Cardiac muscle cell (in vitro differentiated cells and primary cell): Measurements from ENCODE around the gene MROH7. TPM values are rescaled to one million over a fixed set of nuclear protein-coding genes. Genes with fewer than 3 reads are reported as not detected.

Experiments
- DNase-seq, 2 donors: peaks; one replicate each; pipeline versions ENCODE4 v3.0.0 to v3.0.0-alpha.2; 2010 to 2017; ENCODE audit warnings: low read depth in 1 of 2, low spot score in 1 of 2
- H3K27ac ChIP-seq: fragments of 200-600 bp; sonication (generic); 2 replicates; pipeline ENCODE4 v1.5.1; 2016
- H3K27me3 ChIP-seq: fragments of 200-600 bp; sonication (generic); 2 replicates; pipeline ENCODE4 v1.6.0; 2016; ENCODE audit warnings: control low read depth
- H3K36me3 ChIP-seq: fragments of 200-600 bp; sonication (generic); 2 replicates; pipeline ENCODE4 v1.5.1; 2016; ENCODE audit warnings: control low read depth
- H3K4me1 ChIP-seq: fragments of 200-600 bp; sonication (generic); 2 replicates; pipeline ENCODE4 v1.8.1; 2017; ENCODE audit warnings: low read depth, mild to moderate bottlenecking, mixed run types
- H3K4me3 ChIP-seq: fragments of 200-600 bp; sonication (generic); 2 replicates; pipeline ENCODE4 v1.5.1; 2016; ENCODE audit warnings: mild to moderate bottlenecking
- H3K9me3 ChIP-seq: fragments of 200-600 bp; sonication (generic); 2 replicates; pipeline ENCODE4 v1.5.1; 2017; ENCODE audit warnings: low read depth, mild to moderate bottlenecking, control low read depth
- polyA plus RNA-seq: library from polyadenylated mRNA; unstranded; fragments of >200 nt; fragmentation: Nextera tagmentation; extraction: Ambion mirVana; gene quantifications from 2 replicates; pipeline ENCODE4 v1.2.1, GENCODE V29; 2016
- total RNA-seq: library from RNA; depleted of rRNA; stranded (reverse); fragments of >200 nt; gene quantifications from 2 replicates; pipeline ENCODE4 v1.2.3, GENCODE V29; 2016
- TF ChIP-seq, protein P1 (sequence below): IDR thresholded peaks from 2 replicates; pipeline ENCODE4 v1.5.1; 2012; ENCODE audit warnings: low read depth, mild to moderate bottlenecking, low read length

Gene MROH7
- total and polyA plus RNA-seq, 2 experiments from 2014 or later: 7.0 to 22.4 TPM

DNA sequence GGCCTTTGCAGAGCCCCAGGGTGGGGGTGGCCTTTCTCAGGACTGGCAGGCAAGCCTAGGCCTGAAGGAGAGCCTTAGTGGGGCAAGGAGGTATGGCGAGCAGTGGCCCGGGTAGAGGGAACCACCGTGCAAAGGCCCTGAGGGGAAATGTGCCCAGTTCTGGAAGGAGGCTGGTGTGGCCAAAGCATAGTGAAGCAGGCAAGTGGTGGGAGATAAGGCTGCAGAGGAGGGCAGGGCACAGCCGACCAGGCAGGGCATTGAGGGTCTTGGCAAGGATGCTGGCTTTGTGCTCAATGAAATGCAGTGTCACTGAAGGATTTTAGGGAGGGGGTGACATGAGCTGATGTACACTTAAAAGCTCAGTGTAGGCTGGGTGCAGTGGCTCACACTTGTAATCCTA, 22.8 kb downstream of the MROH7 start:
- TF ChIP-seq, protein P1, sequence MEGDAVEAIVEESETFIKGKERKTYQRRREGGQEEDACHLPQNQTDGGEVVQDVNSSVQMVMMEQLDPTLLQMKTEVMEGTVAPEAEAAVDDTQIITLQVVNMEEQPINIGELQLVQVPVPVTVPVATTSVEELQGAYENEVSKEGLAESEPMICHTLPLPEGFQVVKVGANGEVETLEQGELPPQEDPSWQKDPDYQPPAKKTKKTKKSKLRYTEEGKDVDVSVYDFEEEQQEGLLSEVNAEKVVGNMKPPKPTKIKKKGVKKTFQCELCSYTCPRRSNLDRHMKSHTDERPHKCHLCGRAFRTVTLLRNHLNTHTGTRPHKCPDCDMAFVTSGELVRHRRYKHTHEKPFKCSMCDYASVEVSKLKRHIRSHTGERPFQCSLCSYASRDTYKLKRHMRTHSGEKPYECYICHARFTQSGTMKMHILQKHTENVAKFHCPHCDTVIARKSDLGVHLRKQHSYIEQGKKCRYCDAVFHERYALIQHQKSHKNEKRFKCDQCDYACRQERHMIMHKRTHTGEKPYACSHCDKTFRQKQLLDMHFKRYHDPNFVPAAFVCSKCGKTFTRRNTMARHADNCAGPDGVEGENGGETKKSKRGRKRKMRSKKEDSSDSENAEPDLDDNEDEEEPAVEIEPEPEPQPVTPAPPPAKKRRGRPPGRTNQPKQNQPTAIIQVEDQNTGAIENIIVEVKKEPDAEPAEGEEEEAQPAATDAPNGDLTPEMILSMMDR: no peak
- Histone ChIP-seq H3K36me3 (no peaks in the 10 kb centered on the region), H3K9me3 (no peaks in the 10 kb centered on the region), H3K4me1 (no peaks in the 10 kb centered on the region), H3K27me3 (no peaks in the 10 kb centered on the region), H3K4me3 (no peak overlapping the region), H3K27ac (no peak overlapping the region)
- DNase-seq: no peak

DNA sequence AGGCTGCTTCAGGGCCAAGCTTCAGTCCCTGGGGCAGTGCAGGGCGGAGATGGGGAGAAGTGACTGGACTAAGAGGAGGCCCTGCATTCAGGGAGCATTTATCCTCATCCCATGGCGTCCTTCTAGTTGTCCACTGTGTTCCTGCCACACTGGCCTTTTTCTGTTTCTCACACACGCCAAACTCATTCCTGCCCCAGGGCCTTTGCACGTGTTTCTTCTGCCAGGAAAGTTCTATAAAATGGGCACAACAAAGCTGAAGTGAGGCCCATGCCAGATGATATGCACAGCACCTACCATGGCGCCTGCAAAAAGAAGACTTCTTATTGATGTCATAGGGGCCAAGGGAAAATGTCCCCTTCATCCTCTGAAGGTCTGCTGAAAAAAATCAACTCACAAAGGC, 24.3 kb downstream of the MROH7 start:
- DNase-seq: no peak
- TF ChIP-seq, protein P1: no peak
- H3K27ac ChIP-seq: no peak overlapping the region
- H3K9me3 ChIP-seq: no peaks in the 10 kb centered on the region
- H3K36me3 ChIP-seq: no peaks in the 10 kb centered on the region
- no peaks in the 10 kb centered on the region for H3K27me3 ChIP-seq
- no peaks in the 10 kb centered on the region for H3K4me1 ChIP-seq
- no peak overlapping the region for H3K4me3 ChIP-seq

DNA sequence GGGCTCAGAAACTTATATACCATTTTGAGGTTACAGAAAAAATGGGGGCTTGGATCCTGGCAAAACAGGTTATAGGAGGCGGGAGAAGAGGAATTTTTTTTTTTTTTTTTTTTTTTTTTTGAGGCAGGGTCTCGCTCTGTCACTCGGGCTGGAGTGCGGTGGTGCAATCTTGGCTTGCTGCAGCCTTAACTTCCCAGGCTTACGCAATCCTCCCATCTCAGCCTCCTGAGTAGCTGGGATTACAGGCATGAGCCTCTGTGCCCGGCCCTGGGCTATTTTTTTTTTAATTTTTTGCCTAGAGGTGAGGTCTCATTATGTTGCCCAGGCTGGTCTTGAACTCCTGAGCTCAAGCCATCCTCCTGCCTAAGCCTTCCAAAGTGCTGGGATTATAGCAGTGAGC, 24.7 kb downstream of the MROH7 start:
- H3K4me3 ChIP-seq: no peak overlapping the region
- no peak overlapping the region for H3K27ac ChIP-seq
- TF ChIP-seq, protein P1: no peak
- no peaks in the 10 kb centered on the region for H3K4me1 ChIP-seq
- no peaks in the 10 kb centered on the region for H3K27me3 ChIP-seq
- no peaks in the 10 kb centered on the region for H3K9me3 ChIP-seq
- H3K36me3 ChIP-seq: no peaks in the 10 kb centered on the region
- no peak for DNase-seq

DNA sequence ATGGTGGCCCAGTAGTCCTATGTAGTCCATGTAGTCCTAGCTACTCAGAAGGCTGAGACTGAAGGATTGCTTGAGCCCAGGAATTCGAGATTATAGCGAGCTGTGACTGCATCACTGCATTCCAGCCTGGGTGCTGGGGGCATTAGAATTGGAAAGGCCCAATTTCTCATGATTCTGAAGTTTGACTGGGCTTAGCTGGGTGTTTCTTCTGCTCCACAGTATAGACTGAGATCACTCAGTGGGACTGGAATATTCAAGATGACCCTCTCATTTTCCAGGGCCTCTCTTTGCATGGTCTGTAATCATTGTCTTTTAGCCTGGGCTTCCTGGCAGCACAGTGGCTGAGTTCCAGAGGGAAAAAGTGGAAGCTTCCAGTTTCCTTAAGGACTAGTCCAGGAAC, 26.2 kb downstream of the MROH7 start:
- H3K27ac ChIP-seq: no peak overlapping the region
- no peaks in the 10 kb centered on the region for H3K4me1 ChIP-seq
- H3K36me3 ChIP-seq: no peaks in the 10 kb centered on the region
- DNase-seq: no peak
- H3K27me3 ChIP-seq: no peaks in the 10 kb centered on the region
- TF ChIP-seq, protein P1: no peak
- no peaks in the 10 kb centered on the region for H3K9me3 ChIP-seq
- no peak overlapping the region for H3K4me3 ChIP-seq

DNA sequence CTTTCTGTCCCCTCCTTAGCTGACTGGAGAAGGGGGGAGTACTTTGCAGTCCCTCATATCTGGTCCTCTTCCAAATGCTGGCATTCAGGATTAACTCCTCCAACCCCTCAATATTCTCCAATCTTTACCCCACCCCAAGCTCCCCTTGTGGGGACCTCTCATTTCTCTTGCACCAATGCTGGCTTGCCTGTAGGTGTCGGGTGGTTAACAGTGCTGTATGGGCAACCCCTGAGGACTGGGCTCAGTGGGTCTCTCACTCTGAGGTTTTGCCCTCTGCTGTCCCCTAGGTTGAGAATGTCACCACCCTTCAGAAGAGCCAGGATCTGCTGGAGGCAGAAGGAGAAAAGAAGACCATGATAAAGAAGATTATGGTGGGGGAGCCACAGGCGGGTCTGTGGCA, 27.0 kb downstream of the MROH7 start:
- no peak for DNase-seq
- H3K9me3 ChIP-seq: no peaks in the 10 kb centered on the region
- H3K4me1 ChIP-seq: no peaks in the 10 kb centered on the region
- no peaks in the 10 kb centered on the region for H3K27me3 ChIP-seq
- no peak overlapping the region for H3K27ac ChIP-seq
- no peak overlapping the region for H3K4me3 ChIP-seq
- TF ChIP-seq, protein P1: no peak
- H3K36me3 ChIP-seq: no peaks in the 10 kb centered on the region
